HG03575 (cell line): ENCODE data around the gene ERVMER34-1.
A peak's percentile ranks its signal among the peaks of the same experiment; 100 is the strongest.

Experiments
- ATAC-seq: cut with Tn5 transposase; IDR thresholded peaks from one replicate; pipeline ENCODE4 v1.9.1; 2021; ENCODE audit not compliant: unreplicated experiment, insufficient number of reproducible peaks, low FRiP score; ENCODE audit errors: extremely low read depth

The ERVMER34-1 gene

DNA sequence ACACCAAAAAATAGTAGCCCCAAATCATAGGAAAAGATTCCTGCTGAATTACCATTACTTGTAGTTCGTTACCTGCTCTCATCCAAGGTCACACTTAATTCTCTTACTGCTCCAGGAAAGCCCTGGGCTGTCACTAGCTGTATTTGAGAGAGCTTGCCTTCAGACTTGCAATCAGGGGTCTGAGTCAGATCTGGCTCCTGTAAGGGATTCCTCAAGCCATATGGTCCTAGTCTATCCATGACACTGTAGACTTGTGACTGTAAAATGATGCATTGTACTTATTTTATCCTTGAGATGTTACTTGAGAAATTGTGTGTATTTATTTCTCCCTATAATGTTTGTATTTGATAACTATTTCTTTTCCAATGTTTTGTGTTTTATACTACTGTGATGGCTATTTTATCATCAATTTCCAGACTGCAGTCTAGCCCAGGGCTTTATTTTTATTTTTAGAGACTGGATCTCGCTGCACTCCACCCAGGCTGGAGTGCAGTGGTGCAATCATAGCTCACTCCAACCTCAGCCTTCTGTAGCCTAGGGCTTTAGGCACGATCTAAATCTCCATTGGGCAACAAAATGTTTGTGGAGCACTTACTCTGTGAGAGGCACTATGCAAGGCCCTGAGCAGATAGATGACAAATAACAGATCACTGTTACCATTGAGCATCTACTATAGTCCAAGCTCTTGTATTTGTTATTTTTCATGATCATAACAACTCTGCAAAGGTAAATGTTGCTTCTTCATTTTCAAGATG is 24.2 kb downstream of the ERVMER34-1 start:
- no peak for ATAC-seq

DNA sequence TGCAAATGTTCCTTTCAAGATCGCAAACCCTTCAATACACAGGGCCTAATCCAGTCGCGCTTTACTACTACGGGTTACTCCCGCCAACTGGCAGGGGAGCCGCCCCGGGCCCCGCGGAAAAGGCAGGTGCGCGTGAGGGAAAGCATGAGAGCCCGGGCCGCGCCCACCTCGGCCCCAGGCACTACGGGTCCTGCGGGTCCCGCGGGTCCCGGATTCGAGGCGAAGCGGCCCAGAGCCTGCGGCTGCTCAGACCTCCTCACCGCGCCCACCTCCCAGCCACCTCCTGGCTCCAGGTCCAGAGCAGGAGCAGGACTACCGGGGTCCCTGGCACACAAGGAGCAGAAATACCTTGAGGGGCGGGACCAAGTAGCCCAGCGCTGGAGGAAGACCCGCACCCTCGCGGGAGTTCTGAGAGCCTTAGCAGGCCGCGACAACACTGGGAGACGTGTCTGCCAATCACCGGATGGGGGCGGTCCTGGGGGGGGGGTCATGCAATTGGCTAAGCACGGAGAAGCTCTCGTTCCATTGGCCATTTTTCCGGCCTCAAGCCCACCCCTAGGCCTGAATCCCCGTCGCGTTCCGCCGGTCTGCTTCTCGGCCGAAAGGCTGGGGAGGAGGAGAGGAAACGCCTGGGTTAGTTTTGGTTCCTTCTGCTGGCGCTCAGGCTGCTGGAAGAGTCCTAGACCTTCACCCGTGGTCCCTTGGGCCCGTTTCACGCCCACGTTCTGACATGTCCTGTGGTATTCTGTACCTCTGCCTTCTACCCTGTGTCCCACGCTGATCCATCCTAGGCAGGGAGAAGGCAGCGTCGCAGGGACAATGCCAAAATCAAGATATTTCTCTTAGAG is 29.0 kb downstream of the ERVMER34-1 start:
- ATAC-seq = peak; percentile 69

GRCh38 chr4:52718123-52718522 is 33.1 kb downstream of the ERVMER34-1 start:
- ATAC-seq = no peak

GRCh38 chr4:52716364-52717151 is 34.7 kb downstream of the ERVMER34-1 start:
- ATAC-seq = no peak

- ATAC-seq = no peak
Measured at GRCh38 chr4:52715914-52716313, 35.3 kb downstream of the ERVMER34-1 start.

- no peak for ATAC-seq
Measured at GRCh38 chr4:52715255-52715897, 35.8 kb downstream of the ERVMER34-1 start.

- ATAC-seq = no peak
Measured at GRCh38 chr4:52714597-52715254, 36.5 kb downstream of the ERVMER34-1 start.

DNA sequence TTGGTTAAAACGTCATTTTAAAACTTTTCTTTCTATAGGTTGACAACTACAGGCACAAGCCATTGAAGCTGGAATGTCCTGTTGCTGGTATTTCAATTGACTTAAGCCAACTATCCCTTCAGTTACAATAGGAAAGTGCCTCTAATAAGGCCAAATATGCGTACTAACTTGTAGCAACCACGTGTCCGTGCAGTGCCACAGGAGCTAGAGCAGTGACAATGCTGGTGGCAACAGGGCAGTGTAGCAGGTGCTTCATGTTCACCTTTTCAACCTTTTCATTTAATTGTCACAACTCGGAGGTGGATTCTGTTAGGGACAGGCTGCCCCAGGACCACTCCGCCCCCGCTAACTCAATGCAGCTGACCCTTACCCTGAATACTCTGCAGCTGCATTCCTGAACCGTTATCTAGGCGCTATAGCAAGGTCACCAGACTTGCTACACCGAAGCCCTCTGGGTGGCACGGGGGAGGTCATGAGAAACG is 37.7 kb downstream of the ERVMER34-1 start:
- ATAC-seq = no peak

DNA sequence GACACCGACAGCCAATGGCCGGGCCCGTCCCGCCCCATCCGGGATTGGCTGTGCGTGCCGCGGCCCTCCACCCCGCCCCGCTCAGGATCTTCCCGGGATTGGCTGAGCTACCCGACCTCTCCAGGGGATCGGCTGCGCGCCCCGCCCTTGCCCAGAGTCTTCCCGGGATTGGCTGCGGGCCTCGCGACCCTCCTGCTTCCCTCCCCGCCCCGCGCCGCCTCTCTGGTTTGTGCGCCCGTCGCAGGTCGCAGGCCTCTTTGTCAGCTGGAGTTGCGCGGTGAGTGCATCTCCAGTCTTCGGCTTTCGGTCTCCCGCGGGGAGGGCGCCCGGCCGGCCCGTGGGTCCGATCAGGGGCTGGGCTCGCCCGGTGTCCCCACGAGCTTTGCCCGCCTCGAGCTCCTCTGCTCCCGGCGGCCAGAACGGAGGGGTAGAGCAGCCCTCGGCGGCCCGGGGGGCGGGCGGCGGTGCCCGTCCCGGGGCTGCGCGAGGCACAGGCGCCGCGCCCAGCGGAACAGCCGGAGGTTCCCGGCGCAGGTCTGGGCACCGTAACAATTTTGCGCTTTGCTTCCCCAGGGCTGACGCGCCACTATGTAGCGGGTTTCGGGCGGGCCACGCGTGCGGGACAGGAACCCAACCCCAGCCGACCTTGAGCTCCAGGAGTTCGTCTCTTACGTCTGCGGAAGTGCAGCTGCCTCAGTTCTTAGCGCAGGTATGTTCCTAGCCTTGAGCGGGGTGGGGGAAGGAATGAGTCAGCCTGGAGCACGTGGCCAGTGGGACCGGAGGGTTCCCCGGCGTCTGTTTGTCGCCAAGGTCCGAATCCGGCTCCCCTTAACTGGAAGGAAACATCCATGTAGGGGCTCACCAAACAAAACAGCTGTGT is 38.7 kb downstream of the ERVMER34-1 start:
- ATAC-seq = peak; percentile 65

DNA sequence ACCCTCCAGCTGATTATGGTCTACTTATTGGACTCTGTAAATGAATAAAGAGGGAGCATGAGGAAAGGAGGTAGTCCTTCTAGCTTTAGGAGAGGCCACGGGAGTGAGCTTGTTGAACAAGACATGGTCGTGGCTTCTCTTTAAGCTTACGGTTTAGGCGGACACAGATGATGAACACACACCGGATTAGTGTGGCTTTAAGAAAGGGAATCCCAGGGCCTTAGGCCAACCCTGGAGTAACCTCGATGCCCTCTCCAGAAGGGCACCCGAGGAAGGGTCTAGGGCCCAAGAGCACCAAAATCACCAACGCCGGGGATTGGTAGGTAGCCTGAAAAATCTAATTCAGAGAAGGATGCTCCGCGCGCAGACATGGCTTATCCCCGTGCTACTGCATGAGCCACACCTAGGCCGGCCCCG is 39.4 kb downstream of the ERVMER34-1 start:
- ATAC-seq = no peak

DNA sequence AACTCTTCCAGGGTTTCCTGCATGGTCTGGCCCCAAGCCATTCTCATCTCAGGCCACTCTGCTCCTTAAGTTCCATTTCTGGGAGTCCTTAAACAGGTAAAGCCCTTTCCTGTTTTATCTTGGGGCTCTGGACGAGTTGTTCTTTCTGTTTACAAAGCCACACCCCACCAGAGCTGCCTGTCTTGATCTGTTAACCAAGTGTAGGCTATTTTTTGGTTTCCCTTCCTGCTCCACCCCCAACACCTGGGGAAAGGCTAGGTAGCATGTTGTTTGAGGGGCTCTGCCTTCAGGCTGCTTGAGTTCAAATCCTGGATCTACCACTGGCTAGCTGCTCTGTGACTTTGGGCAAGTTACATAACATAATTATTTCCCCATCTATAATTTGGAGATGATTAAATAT is 40.0 kb downstream of the ERVMER34-1 start:
- no peak for ATAC-seq

GRCh38 chr4:52709155-52709554 is 42.1 kb downstream of the ERVMER34-1 start:
- no peak for ATAC-seq

DNA sequence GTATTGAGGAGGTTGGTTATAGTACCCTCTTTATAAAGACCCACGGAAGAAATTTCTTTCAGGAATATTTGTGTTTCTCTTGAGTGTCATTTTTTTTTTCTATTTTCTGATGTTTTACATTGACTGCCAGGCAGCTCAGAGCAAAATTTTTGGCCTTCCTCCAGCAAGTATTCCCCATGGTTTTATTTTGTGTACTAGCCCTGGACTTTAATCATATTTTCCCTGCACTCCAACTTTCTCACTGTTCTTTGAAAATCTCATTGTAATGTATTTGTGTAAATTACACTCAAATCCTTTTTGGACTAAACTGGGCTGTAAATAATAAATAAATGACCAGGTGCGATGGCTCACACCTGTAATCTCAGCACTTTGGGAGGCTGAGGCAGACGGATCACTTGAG is 46.6 kb downstream of the ERVMER34-1 start:
- ATAC-seq = no peak

GRCh38 chr4:52704133-52704532 is 47.1 kb downstream of the ERVMER34-1 start:
- no peak for ATAC-seq

DNA sequence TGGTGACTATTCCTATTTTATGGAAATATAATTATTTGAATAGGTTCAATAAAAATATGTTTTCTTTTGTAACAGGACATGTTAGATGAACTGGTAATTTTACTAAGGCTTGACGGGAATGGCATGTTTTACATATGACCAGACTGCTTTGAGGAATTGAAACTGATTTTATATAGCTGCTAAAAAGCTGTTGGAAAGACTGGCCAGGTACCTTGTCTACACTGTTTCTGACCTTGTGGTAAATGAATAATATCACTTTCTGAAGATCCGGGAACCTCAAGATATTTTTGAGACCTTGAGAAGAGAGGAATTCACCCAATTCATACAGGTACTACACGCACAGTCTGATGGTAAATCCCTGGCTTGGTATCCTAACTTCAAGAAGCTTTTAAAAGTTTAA is 50.0 kb downstream of the ERVMER34-1 start:
- ATAC-seq = peak; percentile 90

GRCh38 chr4:52694936-52695335 is 56.3 kb downstream of the ERVMER34-1 start:
- ATAC-seq = no peak

- no peak for ATAC-seq
Measured at GRCh38 chr4:52693492-52693891, 57.7 kb downstream of the ERVMER34-1 start.
